Mucosa of descending colon (tissue), 3 donors: ENCODE results near the gene TMEM132E. TPM values are rescaled to one million over a fixed set of nuclear protein-coding genes. Genes with fewer than 3 reads are reported as not detected.
A peak's percentile ranks its signal among the peaks of the same experiment; 100 is the strongest.

Experiments used
- ATAC-seq: fragments of 200-7000 bp; cut with Tn5 transposase; one replicate; pipeline ENCODE4 v1.9.1; 2020; ENCODE audit warnings: mild to moderate bottlenecking, moderate library complexity
- DNase-seq, 3 donors: peaks; one replicate each; pipeline ENCODE4 v3.0.0-alpha.2; 2020
- H3K36me3 ChIP-seq: fragments of 200-600 bp; one replicate; pipeline ENCODE4 v1.8.0; 2021; ENCODE audit warnings: low read depth, mild to moderate bottlenecking
- H3K4me1 ChIP-seq: fragments of 200-600 bp; one replicate; pipeline ENCODE4 v1.8.0; 2021; ENCODE audit warnings: low read depth, mild to moderate bottlenecking
- H3K4me3 ChIP-seq: fragments of 200-600 bp; one replicate; pipeline ENCODE4 v1.8.0; 2021; ENCODE audit warnings: mild to moderate bottlenecking
- H3K9me3 ChIP-seq: fragments of 200-600 bp; one replicate; pipeline ENCODE4 v1.8.0; 2021; ENCODE audit warnings: mild to moderate bottlenecking
- CTCF ChIP-seq: fragments of 200-600 bp; IDR thresholded peaks from one replicate; pipeline ENCODE4 v1.8.0; 2022; ENCODE audit warnings: antibody characterized with exemption, mild to moderate bottlenecking
- intact Hi-C, 2 donors: fragments of 100-400 bp; cut with DNase I in 1 of 2; cut with micrococcal nuclease in 1 of 2; formaldehyde crosslinking; loops; one replicate each; pipeline versions ENCODE4 v1.11.0 to v1.11.1; 2022; cut with DNase I, micrococcal nuclease
- total RNA-seq, 3 donors: library from RNA; stranded (reverse); fragmentation: NEBNext Ultra II Directional in 2 of 3; extraction: Animal tissue kit (Norgen Biotek cat#: 25700) in 2 of 3; gene quantifications; one replicate each; pipeline versions ENCODE4 v1.2.1 to v1.2.4, GENCODE V29; 2021 to 2023
- donor health status: DM: no; HTN: no; CAD: no; lungs with moderate emphysema.
- donor health status: DM: no; HTN: no; CAD: no.
- donor health status: DM: no; HTN: yes; CAD: no.

TMEM132E gene
- total RNA-seq, 3 donors from 2014 or later, result 0.10 to 0.13 TPM; not detected in 1

GRCh38 chr17:34663714-34664113 is 84.3 kb downstream of the TMEM132E start:
- Histone ChIP-seq H3K36me3 (no peaks in the 10 kb centered on the region), H3K9me3 (no peaks in the 10 kb centered on the region), H3K4me3 (no peak overlapping the region), H3K4me1 (no peaks in the 10 kb centered on the region)
- intact Hi-C loops, result no loop called here
- no peak for ATAC-seq
- peak in 1 of 3 donors; percentile 1 for DNase-seq
- TF ChIP-seq CTCF, result no peak

GRCh38 chr17:34665150-34665806 is 85.9 kb downstream of the TMEM132E start:
- Histone ChIP-seq H3K9me3 (no peaks in the 10 kb centered on the region), H3K4me3 (no peak overlapping the region), H3K36me3 (no peaks in the 10 kb centered on the region), H3K4me1 (no peaks in the 10 kb centered on the region)
- DNase-seq, result no peak
- no peak for ATAC-seq
- intact Hi-C loops, result no loop called here
- TF ChIP-seq CTCF, result no peak

GRCh38 chr17:34665819-34666763 is 86.7 kb downstream of the TMEM132E start:
- intact Hi-C loops, result no loop called here
- no peaks in the 10 kb centered on the region for H3K4me1 ChIP-seq
- no peaks in the 10 kb centered on the region for H3K36me3 ChIP-seq
- no peak for ATAC-seq
- DNase-seq, result no peak
- H3K9me3 ChIP-seq, result no peaks in the 10 kb centered on the region
- no peak for TF ChIP-seq CTCF
- no peak overlapping the region for H3K4me3 ChIP-seq

- Histone ChIP-seq H3K9me3 (no peaks in the 10 kb centered on the region), H3K36me3 (no peaks in the 10 kb centered on the region), H3K4me3 (no peak overlapping the region), H3K4me1 (no peaks in the 10 kb centered on the region)
- DNase-seq, result no peak
- intact Hi-C loops, result no loop called here
- no peak for ATAC-seq
- TF ChIP-seq CTCF, result no peak
Measured at GRCh38 chr17:34667656-34668055, 88.3 kb downstream of the TMEM132E start.

- TF ChIP-seq CTCF, result no peak
- Histone ChIP-seq H3K4me1 (no peaks in the 10 kb centered on the region), H3K9me3 (no peaks in the 10 kb centered on the region), H3K36me3 (no peaks in the 10 kb centered on the region), H3K4me3 (no peak overlapping the region)
- ATAC-seq, result no peak
- intact Hi-C loops, result no loop called here
- no peak for DNase-seq
Measured at GRCh38 chr17:34668206-34668605, 88.8 kb downstream of the TMEM132E start.
